Subcutaneous abdominal adipose tissue (tissue), 5 donors: ENCODE results near the gene ZBTB43.
"Not testable (repeated sequence)": the region's sequence is repeated elsewhere in the genome, so short reads cannot be mapped to it uniquely, and the experiment has no call there.

Source experiments
- H3K27ac ChIP-seq: one replicate; pipeline ENCODE4 v1.7.0; 2013; ENCODE audit warnings: low read depth, mild to moderate bottlenecking, inconsistent platforms, low read length, moderate library complexity
- H3K27me3 ChIP-seq, 5 donors: one replicate each; pipeline ENCODE4 v1.7.0; 2013; ENCODE audit warnings: low read length in 5 of 5, inconsistent platforms in 1 of 5; ENCODE audit not compliant: control insufficient read depth in 5 of 5, insufficient read depth in 4 of 5
- H3K36me3 ChIP-seq, 5 donors: one replicate each; pipeline ENCODE4 v1.7.0; 2013; ENCODE audit warnings: low read length in 5 of 5; ENCODE audit not compliant: control insufficient read depth in 5 of 5, insufficient read depth in 5 of 5
- H3K4me1 ChIP-seq, 5 donors: one replicate each; pipeline ENCODE4 v1.7.0; 2013; ENCODE audit warnings: low read length in 5 of 5, mild to moderate bottlenecking in 3 of 5, moderate library complexity in 1 of 5; ENCODE audit not compliant: control insufficient read depth in 5 of 5, insufficient read depth in 5 of 5
- H3K4me3 ChIP-seq, 5 donors: one replicate each; pipeline ENCODE4 v1.7.0; 2013; ENCODE audit warnings: low read length in 5 of 5, low read depth in 1 of 5
- H3K9ac ChIP-seq, 5 donors: one replicate each; pipeline ENCODE4 v1.7.0; 2013; ENCODE audit warnings: low read length in 5 of 5, mild to moderate bottlenecking in 4 of 5, moderate library complexity in 3 of 5
- H3K9me3 ChIP-seq, 5 donors: one replicate each; pipeline ENCODE4 v1.7.0; 2013; ENCODE audit warnings: low read length in 5 of 5; ENCODE audit not compliant: control insufficient read depth in 5 of 5
- donor health status: healthy.
- donor health status: healthy.
- donor health status: healthy.
- donor health status: healthy.
- donor health status: healthy.

Gene ZBTB43

DNA sequence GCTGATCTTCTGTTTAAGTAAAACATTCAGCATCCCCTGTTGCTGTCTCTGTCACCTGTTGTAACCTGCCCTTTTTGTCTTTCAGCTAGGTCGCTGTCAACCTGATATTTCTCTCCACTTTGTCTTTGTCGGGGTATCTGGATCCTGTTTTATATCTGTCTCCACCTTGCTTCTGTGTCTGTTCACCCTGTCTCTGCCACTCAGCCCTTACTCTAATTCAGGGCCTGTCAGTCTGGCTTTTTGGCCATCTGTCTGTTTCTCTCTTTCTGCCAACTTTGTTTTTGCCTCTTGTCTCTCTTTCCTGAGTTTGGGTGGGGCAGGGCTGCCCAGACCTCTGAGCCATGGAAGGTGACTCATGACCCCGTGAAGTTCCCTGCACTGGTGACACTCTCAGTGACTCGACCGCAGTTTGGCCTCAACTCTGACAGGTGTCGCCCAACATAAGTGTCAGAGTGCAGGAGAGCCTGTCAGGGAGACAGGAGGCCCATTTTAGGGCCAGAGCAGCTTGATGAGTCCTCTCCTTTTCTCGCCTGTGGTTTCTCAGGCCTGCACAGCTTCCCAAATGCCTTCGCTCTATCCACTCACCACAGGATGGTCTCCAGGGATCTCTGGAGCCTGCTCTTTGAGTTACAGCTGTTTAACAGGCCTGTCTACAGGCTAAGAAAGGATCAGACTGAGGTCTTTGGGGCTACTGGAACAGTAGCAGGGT, 868 bp downstream of the ZBTB43 start:
- peak overlapping the region; percentile 93 for H3K27ac ChIP-seq
- no peaks in the 10 kb centered on the region for H3K9me3 ChIP-seq
- H3K27me3 ChIP-seq, result no peaks in the 10 kb centered on the region
- H3K4me3 ChIP-seq, result peak overlapping the region; percentile 84 to 97 (median 85)
- peaks cover 0 to 14% (median 5%) of the 10 kb centered on the region in 5 donors for H3K36me3 ChIP-seq
- H3K9ac ChIP-seq, result peak overlapping the region; percentile 91 to 100 (median 95)
- peaks cover 0 to 39% (median 28%) of the 10 kb centered on the region in 5 donors for H3K4me1 ChIP-seq

DNA sequence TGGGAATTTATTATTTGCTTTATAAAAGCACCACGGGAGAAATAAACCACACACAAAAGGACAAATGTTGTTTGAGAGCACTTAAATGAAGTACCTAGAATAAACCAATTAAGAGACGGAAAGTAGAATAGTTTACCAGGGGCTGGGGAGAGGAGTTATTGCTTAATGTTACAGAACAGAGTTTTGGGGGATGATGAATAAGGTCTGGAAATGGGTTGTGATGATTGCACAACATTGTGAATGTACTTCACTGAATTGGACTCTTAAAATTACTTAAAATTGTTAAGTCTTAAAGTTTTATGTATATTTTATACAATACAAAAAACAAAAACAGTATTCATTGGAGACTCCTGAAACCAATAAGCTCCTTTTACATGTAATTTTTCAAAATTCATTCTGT, 1.5 kb downstream of the ZBTB43 start:
- Histone ChIP-seq H3K27me3 (no peaks in the 10 kb centered on the region), H3K4me3 (peak overlapping the region in 3 of 5 donors; percentile 85 to 97 (median 97)), H3K27ac (peak overlapping the region; percentile 93), H3K36me3 (peaks cover 0 to 18% (median 5%) of the 10 kb centered on the region in 5 donors), H3K9me3 (no peaks in the 10 kb centered on the region), H3K9ac (peak overlapping the region; percentile 66 to 100 (median 95)), H3K4me1 (peaks cover 0 to 39% (median 28%) of the 10 kb centered on the region in 5 donors)

DNA sequence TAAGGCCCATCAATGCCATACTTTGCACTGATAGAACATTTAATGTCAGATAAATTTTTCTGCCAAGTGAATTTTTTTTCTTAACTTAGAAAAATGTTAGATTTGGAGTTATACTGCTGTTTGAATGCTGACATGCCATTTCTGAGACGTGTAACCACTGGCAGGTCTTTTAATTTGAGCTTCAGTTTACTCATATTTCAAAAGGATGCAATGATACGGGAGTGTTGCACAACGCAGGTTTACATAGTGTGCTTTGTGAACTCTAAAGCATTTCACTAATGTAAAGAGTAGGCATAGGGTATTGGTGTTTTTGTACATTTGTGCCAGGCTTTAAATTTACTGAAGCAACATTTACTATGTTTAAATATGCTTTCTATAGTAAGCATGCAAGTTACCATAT, 4.2 kb downstream of the ZBTB43 start:
- Histone ChIP-seq H3K27ac (no peak overlapping the region), H3K4me1 (peaks cover 0 to 39% (median 28%) of the 10 kb centered on the region in 5 donors), H3K4me3 (no peak overlapping the region), H3K36me3 (peaks cover 11 to 36% (median 25%) of the 10 kb centered on the region in 5 donors), H3K27me3 (no peaks in the 10 kb centered on the region), H3K9me3 (no peaks in the 10 kb centered on the region), H3K9ac (no peak overlapping the region)

DNA sequence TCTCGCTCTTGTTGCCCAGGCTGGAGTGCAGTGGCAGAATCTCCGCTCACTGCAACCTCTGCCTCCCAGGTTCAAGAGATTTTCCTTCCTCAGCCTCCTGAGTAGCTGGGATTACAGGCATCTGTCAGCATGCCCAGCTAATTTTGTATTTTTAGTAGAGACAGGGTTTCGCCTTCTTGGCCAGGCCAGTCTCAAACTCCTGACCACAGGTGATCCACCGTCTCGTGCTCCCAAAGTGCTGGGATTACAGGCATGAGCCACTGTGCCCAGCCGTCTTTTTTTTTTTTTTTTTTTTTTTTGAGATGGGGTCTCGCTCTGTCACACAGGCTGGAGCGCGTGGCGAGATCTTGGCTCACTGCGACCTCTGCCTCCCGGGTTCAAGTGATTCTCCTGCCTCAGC, 5.4 kb downstream of the ZBTB43 start:
- not testable (repeated sequence) for H3K27ac ChIP-seq, H3K9ac ChIP-seq, H3K4me3 ChIP-seq

DNA sequence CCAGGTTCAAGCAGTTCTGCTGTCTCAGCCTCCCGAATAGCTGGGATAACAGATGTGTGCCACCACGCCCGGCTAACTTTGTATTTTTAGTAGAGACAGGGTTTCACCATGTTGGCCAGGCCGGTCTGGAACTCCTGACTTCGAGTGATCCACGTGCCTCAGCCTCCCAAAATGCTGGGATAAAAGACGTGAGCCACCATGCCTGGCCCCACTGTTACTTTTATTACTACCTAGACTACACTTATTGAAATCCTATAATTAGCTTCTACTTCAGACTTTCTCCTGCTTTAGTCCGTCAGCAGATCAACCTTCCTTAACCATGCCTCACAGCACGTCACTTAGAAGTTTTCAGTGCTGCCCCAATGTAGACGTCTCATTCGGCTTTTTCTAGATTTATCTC, 8.2 kb downstream of the ZBTB43 start:
- Histone ChIP-seq H3K36me3 (peaks cover 11 to 45% (median 29%) of the 10 kb centered on the region in 5 donors), H3K27me3 (no peaks in the 10 kb centered on the region), H3K4me1 (peaks cover 0 to 13% (median 0%) of the 10 kb centered on the region in 5 donors), H3K27ac (no peak overlapping the region), H3K4me3 (no peak overlapping the region), H3K9me3 (peaks cover 3 to 5% (median 4%) of the 10 kb centered on the region in 5 donors), H3K9ac (no peak overlapping the region)

More for the DNA sequence above, 5.4 kb downstream of the ZBTB43 start:
- peaks cover 11 to 36% (median 25%) of the 10 kb centered on the region in 5 donors for H3K36me3 ChIP-seq
- H3K4me1 ChIP-seq, result peaks cover 0 to 34% (median 20%) of the 10 kb centered on the region in 5 donors
- H3K9me3 ChIP-seq, H3K27me3 ChIP-seq: not testable (repeated sequence)

DNA sequence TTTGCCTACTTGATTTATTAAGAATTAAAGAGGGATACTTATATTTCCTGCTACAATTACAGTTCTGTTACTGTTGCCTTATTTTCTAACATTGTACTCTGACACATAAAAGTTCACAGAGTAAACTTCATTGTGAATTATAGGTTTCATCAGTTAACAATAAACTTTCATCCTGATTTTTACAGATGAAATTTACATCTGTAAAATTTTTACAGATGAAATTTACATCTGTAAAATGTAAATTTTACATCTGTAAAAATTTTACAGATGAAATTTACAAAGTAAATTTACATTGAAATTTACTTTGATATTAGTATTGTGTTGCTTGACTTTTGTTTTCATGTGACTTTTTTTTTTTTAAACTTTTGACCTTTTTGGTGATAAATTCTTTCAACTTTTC, 9.3 kb downstream of the ZBTB43 start:
- Histone ChIP-seq H3K9ac (no peak overlapping the region), H3K36me3 (peaks cover 16 to 49% (median 32%) of the 10 kb centered on the region in 5 donors), H3K27me3 (no peaks in the 10 kb centered on the region), H3K4me1 (peaks cover 0 to 4% (median 0%) of the 10 kb centered on the region in 5 donors), H3K27ac (no peak overlapping the region), H3K9me3 (peaks cover 3 to 14% (median 11%) of the 10 kb centered on the region in 5 donors), H3K4me3 (no peak overlapping the region)

DNA sequence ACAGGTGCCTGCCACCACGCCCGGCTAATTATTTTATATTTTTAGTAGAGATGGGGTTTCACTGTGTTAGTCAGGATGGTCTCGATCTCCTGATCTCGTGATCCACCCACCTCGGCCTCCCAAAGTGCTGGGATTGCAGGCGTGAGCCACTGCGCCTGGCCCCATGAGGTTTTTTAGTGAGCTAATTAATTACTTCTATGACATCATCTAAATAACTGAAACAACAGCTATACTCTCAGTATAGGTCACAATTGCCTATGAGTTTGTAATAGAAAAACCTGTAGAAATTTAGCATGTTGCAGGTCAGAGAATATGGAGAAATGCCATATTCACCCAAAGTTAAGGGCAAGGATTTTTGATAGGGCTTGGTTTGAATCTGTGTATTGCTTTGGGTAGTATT, 12.8 kb downstream of the ZBTB43 start:
- Histone ChIP-seq H3K9me3 (peaks cover 3 to 20% (median 15%) of the 10 kb centered on the region in 5 donors), H3K36me3 (peaks cover 10 to 33% (median 18%) of the 10 kb centered on the region in 5 donors)
- not testable (repeated sequence) for H3K27ac ChIP-seq, H3K4me1 ChIP-seq, H3K9ac ChIP-seq, H3K27me3 ChIP-seq, H3K4me3 ChIP-seq

DNA sequence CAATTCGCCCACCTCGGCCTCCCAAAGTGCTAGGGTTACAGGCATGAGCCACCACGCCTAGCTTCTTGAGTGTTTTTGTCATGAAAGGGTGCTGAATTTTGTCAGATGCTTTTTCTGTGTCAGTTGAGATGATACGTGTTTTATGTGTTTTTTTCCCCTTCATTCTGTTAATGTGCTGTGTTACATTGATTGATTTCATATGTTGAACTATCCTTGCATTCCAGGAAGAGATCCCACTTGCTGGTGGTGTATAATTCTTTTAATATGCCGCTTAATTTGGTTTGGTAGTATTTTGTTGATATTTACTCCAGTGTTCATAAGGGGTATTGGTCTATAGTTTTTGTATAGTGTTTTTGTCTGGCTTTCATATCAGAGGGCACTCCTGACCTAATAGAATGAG, 13.6 kb downstream of the ZBTB43 start:
- Histone ChIP-seq H3K9ac (no peak overlapping the region), H3K4me3 (no peak overlapping the region), H3K27ac (no peak overlapping the region), H3K36me3 (peaks cover 7 to 27% (median 16%) of the 10 kb centered on the region in 5 donors), H3K27me3 (no peaks in the 10 kb centered on the region), H3K9me3 (peaks cover 3 to 20% (median 15%) of the 10 kb centered on the region in 5 donors), H3K4me1 (peaks cover 0 to 5% (median 0%) of the 10 kb centered on the region in 5 donors)

DNA sequence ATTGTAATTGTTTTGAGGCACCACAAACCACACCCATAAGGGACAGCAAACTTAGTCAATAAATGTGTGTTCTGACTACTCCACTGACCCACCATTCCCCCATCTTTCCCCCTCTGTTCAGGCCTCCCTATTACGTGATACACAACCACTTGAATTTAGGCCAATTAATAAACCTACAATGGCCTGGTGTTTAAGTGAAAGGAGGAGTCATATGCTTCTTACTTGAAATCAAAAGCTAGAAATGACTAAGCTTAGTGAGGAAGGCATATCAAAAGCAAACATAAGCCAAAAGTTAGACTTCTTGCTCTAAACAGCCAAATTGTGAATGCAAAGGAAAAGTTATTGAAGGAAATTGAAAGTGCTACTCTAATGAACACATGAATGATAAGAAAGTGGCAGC, 14.6 kb downstream of the ZBTB43 start:
- Histone ChIP-seq H3K36me3 (peaks cover 7 to 24% (median 13%) of the 10 kb centered on the region in 5 donors), H3K4me1 (peaks cover 0 to 5% (median 0%) of the 10 kb centered on the region in 5 donors), H3K27ac (no peak overlapping the region), H3K4me3 (no peak overlapping the region), H3K27me3 (no peaks in the 10 kb centered on the region), H3K9ac (no peak overlapping the region), H3K9me3 (peaks cover 3 to 20% (median 15%) of the 10 kb centered on the region in 5 donors)

DNA sequence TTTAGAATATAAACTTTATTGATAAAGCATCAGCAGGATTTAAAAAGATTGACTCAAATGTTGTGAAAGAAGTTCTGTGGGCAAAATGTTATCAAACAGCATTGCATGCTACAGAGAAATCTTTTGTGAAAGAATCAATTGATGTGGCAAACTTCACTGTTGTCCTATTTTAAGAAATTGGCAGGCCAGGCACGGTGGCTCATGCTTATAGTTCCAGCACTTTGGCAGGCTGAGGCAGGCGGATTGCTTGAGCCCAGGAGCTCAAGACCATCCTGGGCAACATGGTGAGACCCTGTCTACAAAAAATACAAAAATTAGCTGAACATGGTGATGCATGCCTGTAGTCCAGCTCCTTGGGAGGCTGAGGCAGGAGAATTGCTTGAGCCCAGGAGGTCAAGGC, 17.4 kb downstream of the ZBTB43 start:
- Histone ChIP-seq H3K27ac (no peak overlapping the region), H3K9ac (no peak overlapping the region), H3K4me1 (peaks cover 0 to 5% (median 0%) of the 10 kb centered on the region in 5 donors), H3K4me3 (no peak overlapping the region), H3K9me3 (peaks cover 0 to 15% (median 11%) of the 10 kb centered on the region in 5 donors), H3K27me3 (no peaks in the 10 kb centered on the region), H3K36me3 (peaks cover 10 to 17% (median 15%) of the 10 kb centered on the region in 5 donors)
